ENCODE measurements around the gene CTXND2. TPM values are rescaled to one million over a fixed set of nuclear protein-coding genes. Genes with fewer than 3 reads are reported as not detected.
"Not testable (repeated sequence)": the region's sequence is repeated elsewhere in the genome, so short reads cannot be mapped to it uniquely, and the experiment has no call there.

Gene CTXND2
- total and polyA plus RNA-seq, 9 donors: not detected

GRCh38 chr1:150925080-150925479, 38.1 kb downstream of the CTXND2 start:
- TF ChIP-seq EP300 (IDR thresholded peaks at IDR 0.05): no peak
- Histone ChIP-seq H3K36me3 (no peaks in the 10 kb centered on the region), H3K4me1 (ENCODE audit: insufficient read depth) (no peaks in the 10 kb centered on the region), H3K9me3 (no peaks in the 10 kb centered on the region), H3K27ac (no peak overlapping the region), H3K27me3 (no peaks in the 10 kb centered on the region), H3K4me3 (peak overlapping the region; percentile 76)
- intact Hi-C loops (cut with DNase I): loop anchor here in 2 of 4 donors (1.0 to 10.0 kb wide), 2 partner anchors 40 to 50 kb away; partner anchors contain the start of gene CERS2 (in 1 of the 2)
- peak in 4 of 5 donors; percentile 22 to 41 (median 32) for DNase-seq
- 51 to 89% (median 80%) methylated on average over 23 of the region's 23 CpGs for WGBS, 3 donors

GRCh38 chr1:150926097-150926741, 39.3 kb downstream of the CTXND2 start, which contains the start of gene SETDB1:
Gene SETDB1, plus strand, starts transcription at chr1:150926363. Its CDS starts 1,352 bp downstream, at chr1:150927715.
- 0 to 1% (median 0%) methylated on average over 39 of the region's 39 CpGs for WGBS, 3 donors
- H3K27me3 ChIP-seq: no peaks in the 10 kb centered on the region
- no peaks in the 10 kb centered on the region for H3K36me3 ChIP-seq
- TF ChIP-seq, protein P1, sequence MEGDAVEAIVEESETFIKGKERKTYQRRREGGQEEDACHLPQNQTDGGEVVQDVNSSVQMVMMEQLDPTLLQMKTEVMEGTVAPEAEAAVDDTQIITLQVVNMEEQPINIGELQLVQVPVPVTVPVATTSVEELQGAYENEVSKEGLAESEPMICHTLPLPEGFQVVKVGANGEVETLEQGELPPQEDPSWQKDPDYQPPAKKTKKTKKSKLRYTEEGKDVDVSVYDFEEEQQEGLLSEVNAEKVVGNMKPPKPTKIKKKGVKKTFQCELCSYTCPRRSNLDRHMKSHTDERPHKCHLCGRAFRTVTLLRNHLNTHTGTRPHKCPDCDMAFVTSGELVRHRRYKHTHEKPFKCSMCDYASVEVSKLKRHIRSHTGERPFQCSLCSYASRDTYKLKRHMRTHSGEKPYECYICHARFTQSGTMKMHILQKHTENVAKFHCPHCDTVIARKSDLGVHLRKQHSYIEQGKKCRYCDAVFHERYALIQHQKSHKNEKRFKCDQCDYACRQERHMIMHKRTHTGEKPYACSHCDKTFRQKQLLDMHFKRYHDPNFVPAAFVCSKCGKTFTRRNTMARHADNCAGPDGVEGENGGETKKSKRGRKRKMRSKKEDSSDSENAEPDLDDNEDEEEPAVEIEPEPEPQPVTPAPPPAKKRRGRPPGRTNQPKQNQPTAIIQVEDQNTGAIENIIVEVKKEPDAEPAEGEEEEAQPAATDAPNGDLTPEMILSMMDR (IDR thresholded peaks at IDR 0.05): peak in 1 of 3 donors; percentile 8
- no peak for TF ChIP-seq EP300 (IDR thresholded peaks at IDR 0.05)
- peaks cover 0 to 5% of the 10 kb centered on the region in 2 donors for H3K9me3 ChIP-seq
- no peaks in the 10 kb centered on the region for H3K4me1 ChIP-seq (ENCODE audit: insufficient read depth)
- DNase-seq: peak; percentile 94 to 96 (median 95)
- intact Hi-C loops (cut with DNase I): loop anchor here in 1 of 4 donors (10.0 kb wide), 1 partner anchor 49 kb away; the partner anchor contains the start of gene CERS2
- H3K4me3 ChIP-seq: peak within 1 kb of the TSS; percentile 76
- H3K27ac ChIP-seq: peak within 1 kb of the TSS; percentile 38 to 44

DNA sequence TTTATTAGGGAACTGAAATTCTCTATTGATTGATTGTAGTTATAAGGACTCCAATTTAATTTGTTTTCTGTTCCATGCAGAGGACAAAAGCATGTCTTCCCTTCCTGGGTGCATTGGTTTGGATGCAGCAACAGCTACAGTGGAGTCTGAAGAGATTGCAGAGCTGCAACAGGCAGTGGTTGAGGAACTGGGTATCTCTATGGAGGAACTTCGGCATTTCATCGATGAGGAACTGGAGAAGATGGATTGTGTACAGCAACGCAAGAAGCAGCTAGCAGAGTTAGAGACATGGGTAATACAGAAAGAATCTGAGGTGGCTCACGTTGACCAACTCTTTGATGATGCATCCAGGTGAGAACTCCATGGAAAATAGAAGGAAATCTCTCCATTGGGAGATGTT, 40.7 kb downstream of the CTXND2 start:
- TF ChIP-seq POLR2A (IDR thresholded peaks at IDR 0.05): no peak
- TF ChIP-seq EP300 (IDR thresholded peaks at IDR 0.05): no peak
- TF ChIP-seq, protein P1 (IDR thresholded peaks at IDR 0.05): no peak
- intact Hi-C loops (cut with DNase I): loop anchor here in 1 of 4 donors (10.0 kb wide), 1 partner anchor 47 kb away; the partner anchor contains the start of gene CERS2
- no peak for DNase-seq
- Histone ChIP-seq H3K27me3 (no peaks in the 10 kb centered on the region), H3K9me3 (peaks cover 0 to 5% of the 10 kb centered on the region in 2 donors), H3K4me3 (no peak overlapping the region), H3K4me1 (ENCODE audit: insufficient read depth) (no peaks in the 10 kb centered on the region), H3K27ac (no peak overlapping the region), H3K36me3 (peaks cover 3% of the 10 kb centered on the region)
- 90 to 92% (median 90%) methylated on average over 4 of the region's 4 CpGs for WGBS, 3 donors

GRCh38 chr1:150928286-150928685, 41.4 kb downstream of the CTXND2 start:
- peaks cover 3% of the 10 kb centered on the region for H3K36me3 ChIP-seq
- no peak for DNase-seq
- 95 to 98% (median 96%) methylated on average over 3 of the region's 3 CpGs for WGBS, 3 donors
- H3K27me3 ChIP-seq: no peaks in the 10 kb centered on the region
- TF ChIP-seq POLR2A (IDR thresholded peaks at IDR 0.05) (no peak), EP300 (IDR thresholded peaks at IDR 0.05) (no peak)
- TF ChIP-seq, protein P1 (IDR thresholded peaks at IDR 0.05): no peak
- H3K4me1 ChIP-seq (ENCODE audit: insufficient read depth): no peaks in the 10 kb centered on the region
- no peak overlapping the region for H3K4me3 ChIP-seq
- no peak overlapping the region for H3K27ac ChIP-seq
- intact Hi-C loops (cut with DNase I): loop anchor here in 1 of 4 donors (10.0 kb wide), 1 partner anchor 47 kb away; the partner anchor contains the start of gene CERS2
- peaks cover 0 to 5% of the 10 kb centered on the region in 2 donors for H3K9me3 ChIP-seq

DNA sequence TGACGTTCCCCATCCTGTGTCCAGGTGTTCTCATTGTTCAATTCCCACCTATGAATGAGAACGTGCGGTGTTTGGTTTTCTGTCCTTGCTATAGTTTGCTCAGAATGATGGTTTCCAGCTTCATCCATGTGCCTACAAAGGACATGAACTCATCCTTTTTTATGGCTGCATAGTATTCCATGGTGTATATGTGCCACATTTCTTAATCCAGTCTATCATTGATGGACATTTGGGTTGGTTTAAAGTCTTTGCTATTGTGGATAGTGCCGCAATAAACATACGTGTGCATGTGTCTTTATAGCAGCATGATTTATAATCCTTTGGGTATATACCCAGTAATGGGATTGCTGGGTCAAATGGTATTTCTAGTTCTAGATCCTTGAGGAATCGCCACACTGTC, 41.8 kb downstream of the CTXND2 start:
- WGBS, 3 donors: 95 to 99% (median 96%) methylated on average over 6 of the region's 6 CpGs
- H3K27me3 ChIP-seq; DNase-seq; H3K27ac ChIP-seq; H3K4me1 ChIP-seq (ENCODE audit: insufficient read depth); H3K36me3 ChIP-seq; H3K9me3 ChIP-seq; H3K4me3 ChIP-seq: not testable (repeated sequence)
- intact Hi-C loops (cut with DNase I): loop anchor here in 1 of 4 donors (10.0 kb wide), 1 partner anchor 46 kb away; the partner anchor contains the start of gene CERS2
